Stimulated activated CD8-positive, alpha-beta memory T cell treated with anti-CD3 and anti-CD28 coated beads, Interleukin-15, amount 100 ng/mL, for 24 hours (primary cell): Measurements from ENCODE around the gene ZSWIM9.
"Not testable (repeated sequence)": the region's sequence is repeated elsewhere in the genome, so short reads cannot be mapped to it uniquely, and the experiment has no call there.

Experiments
- DNase-seq: peaks from one replicate; pipeline ENCODE4 v3.0.0-alpha.2; 2020; ENCODE audit warnings: low read depth

The ZSWIM9 gene

DNA sequence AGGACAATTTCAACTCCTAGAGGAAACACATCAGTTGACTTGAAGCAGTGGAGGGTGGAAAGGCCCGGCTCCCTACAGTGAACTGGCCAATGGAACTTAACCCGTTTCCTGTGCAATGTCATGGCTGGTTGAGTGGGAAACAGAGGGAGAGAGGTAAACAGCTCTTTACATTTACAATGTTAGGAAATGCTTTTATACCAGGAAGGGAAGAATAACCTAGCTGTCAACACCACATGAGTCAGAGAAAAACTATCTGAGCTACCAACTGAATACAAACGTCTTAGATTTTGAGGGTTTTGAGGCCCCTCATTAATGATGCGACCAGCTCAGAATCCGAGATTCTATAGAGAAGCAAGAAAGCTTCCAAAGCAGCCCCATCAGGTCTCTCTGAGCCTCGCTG lies 48.5 kb downstream of the ZSWIM9 start:
- no peak for DNase-seq

DNA sequence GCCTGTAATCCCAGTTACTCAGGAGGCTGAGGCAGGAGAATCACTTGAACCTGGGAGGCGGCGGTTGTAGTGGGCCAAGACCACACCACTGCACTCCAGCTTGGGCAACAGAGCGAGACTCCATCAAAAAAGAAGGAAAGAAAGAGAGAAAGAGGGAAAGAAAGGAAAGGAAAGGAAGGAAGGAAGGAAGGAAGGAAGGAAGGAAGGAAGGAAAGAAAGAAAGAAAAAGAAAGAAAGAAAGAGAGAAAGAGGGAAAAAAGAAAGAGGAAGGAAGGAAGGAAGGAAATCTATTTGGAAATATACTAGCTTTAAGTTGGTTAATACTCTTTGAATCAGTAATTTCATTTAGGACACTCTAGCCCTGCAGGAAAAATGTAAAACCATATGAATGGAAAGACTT lies 50.3 kb downstream of the ZSWIM9 start:
- not testable (repeated sequence) for DNase-seq

DNA sequence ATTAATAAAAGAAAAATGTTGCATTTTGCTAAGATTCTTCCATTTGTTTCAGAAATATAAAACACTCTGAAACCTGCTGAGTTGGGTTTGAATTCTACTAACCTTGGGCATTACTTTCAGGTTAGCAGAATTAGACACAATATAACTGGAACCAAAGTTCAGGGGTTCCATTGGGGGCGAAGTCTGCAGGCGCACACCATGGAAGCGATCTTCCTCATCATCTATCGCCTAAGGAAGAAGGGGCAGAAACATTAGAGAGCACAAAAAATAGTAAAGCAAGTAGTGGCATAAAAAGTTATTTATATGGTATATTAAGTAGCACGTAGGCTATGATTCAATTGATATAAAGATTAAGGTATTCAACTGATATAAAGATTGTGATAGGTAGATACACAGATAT lies 51.1 kb downstream of the ZSWIM9 start:
- DNase-seq = no peak

DNA sequence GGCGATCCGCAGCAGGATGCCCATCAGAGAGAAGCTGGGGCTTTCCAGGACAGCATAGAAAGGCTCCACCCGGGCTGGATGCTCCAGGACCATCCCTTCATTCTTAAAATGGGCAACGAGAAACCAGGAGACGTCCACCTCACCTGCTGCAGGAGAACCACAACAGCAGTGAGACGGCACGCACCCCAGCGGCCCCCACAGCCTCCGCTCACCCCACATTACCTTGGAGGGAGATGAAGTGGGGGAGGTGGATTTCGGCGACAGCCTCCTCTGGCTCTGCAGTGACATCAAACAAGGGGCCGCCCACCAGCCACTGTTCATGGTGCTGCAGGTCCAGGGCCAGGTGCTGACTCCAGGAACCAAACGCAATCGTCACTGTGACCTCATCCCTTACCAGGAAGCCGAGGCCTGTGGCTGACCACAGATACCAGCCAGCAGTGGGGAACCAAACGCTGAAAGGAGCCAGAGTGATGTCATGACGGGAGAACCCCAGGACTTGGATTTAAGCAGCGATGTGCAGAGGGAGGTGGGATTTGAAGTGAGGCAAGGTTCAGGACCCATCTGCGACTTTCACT lies 60.2 kb downstream of the ZSWIM9 start:
- no peak for DNase-seq

DNA sequence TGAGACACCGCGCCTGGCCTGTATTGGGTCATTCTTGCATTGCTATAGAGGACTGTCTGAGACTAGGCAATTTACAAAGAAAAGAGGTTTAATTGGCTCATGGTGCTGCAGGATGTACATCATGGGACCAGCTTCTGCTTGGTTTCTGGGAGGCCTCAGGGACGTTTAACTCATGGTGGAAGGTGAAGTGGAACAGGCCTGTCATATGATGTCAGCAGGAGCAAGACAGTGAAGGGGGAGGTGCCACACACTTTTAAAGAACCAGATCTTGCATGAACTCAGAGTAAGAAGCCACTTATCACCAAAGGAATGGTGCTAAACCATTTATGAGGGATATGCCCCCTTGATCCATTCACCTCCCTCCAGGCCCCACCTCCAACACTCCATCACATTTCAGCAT lies 66.6 kb downstream of the ZSWIM9 start:
- DNase-seq = no peak

DNA sequence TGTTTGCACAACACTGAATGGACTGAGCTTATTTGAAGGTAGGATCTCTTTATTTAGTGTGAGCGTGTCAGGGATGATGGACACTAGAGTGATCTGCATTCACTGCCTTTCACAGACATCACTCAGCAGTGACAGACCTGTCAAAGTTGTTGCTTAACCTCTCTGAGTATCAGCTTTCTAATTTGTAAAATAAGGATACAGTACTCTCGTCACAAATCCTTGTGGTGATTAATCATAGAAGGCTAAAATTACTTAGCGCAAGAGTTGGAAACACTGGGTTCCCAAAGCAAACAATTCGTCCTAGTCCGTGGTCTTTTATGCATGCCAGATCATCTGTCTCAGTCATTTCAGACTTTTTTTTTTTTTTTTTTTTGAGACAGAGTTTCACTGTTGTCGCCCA lies 68.6 kb downstream of the ZSWIM9 start:
- DNase-seq = no peak

DNA sequence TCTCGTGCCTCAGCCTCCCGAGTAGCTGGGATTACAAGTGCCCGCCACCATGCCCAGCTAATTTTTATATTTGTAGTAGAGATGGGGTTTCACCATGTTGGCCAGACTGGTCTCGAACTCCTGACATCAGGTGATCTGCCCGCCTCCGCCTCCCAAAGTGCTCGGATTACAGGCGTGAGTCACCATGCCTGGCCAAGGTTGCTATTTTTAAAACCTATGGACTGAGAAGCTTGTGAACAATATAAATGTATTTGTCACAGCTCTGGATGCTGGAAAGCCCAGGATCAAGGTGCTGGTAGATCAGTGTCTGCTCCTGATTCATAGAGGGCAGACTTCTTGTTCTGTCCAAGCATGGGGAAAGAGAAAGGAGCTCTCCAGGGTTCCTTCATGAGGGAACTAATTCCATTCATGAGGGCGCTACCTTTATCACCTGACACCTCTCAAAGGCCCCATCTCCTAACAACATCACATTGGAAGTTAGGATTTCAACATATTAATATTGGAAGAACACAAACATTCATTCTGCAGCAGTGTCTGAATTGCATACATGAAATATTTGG lies 69.2 kb downstream of the ZSWIM9 start:
- DNase-seq = no peak

DNA sequence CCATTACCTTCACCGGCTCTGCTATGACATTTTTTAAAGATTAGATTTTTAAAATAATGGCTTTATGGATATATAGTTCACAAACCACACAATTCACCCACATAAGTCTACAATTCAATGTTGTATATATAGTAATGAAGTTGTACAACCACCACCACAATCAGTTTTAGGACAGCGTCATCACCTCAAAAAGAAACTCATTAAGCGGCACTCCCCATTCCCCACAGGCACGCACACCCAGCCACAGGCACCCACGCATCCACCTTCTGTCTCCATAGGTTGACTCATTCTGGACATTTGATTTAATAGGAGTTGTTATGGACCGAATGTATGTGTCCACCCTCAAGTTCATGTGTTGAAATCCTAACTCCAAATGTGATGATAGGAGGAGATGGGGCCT lies 71.3 kb downstream of the ZSWIM9 start:
- not testable (repeated sequence) for DNase-seq

DNA sequence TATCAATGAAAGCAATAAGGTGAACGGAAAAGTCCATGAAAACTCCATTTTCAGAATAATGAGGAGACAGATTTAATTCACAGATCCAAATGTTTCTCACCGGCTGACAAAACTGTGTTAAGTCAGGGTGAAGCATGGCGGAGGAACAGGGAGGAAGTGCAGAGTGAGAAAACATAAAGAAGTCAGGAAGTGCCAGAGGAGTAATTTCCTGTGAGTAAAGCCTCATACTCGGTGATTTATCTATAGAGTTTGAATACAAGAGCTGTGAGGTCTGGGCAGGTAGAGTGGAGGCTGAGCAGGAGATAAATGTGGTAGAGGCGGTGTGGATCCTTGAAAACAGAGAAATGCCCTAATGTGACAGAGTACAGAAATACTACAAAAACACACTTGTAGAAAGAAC lies 73.8 kb downstream of the ZSWIM9 start:
- no peak for DNase-seq

DNA sequence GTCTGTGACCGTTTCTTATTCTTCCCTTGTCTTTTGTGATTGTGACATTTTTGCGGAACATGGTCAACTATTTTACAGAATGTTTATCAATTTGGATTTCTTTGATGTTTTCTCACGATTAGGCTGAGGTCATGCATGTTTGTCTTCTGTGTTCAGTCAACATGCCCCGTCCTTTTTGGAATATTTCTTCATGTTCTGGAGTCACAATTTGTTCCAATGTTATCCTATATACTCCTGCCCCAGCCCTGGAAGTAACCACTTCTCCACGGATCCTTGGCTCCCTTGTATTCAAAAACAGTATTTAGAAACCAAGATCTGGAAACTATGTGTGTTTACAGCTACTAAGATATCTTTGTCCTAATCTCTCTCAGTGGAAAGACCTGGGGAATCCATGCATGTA lies 75.6 kb downstream of the ZSWIM9 start:
- DNase-seq = no peak

DNA sequence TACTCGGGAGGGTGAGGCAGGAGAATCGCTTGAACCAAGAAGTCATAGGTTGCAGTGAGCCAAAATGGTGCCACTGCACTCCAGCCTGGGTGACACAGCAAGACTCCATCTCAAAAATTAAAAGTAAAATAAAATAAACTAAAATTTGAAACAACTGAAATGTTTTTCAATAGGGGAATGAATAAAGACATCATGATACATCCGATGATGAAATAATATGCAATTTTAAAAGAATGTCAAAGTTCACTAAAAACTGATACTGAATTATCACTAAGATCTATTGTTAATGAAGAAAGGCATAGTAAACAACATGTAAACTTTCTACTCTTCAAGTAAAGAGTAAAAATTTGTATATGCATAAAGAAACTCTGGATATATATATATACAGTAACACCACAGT lies 76.7 kb downstream of the ZSWIM9 start:
- no peak for DNase-seq
